Retinal pigment epithelial cell (primary cell): ENCODE data around the gene UNC79.

ENCODE experiments used
- DNase-seq: peaks from one replicate; pipeline ENCODE4 v3.0.0-alpha.2; 2010; ENCODE audit warnings: low read depth
- H3K4me3 ChIP-seq: 2 replicates; pipeline ENCODE4 v1.5.1; 2011; ENCODE audit warnings: mild to moderate bottlenecking, low read length, control low read depth, moderate library complexity
- TF ChIP-seq, protein P1 (sequence below): conservative IDR thresholded peaks from 2 replicates; pipeline ENCODE4 v1.5.1; 2011; ENCODE audit warnings: low read depth, low read length, control low read depth, inconsistent platforms

The UNC79 gene

DNA sequence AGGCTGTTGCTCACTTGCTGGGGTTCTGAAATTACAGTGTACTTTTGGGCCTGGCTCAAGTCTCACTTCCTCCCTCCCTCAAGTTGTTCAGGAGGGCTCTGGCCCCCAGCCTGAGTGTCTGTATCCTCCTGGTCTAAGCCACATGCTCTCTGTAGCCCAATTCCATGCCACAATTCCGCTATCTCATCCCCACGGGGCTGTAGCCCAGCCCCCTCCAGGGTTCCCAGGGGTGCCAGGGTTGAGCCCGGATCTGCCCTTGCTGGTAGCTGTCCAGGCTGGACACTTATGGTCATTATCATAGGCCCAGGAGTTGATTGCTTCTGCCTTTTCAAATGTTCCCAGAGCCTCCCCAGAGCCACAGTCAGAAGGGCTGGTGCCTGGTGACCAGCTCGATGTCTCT lies 292.3 kb downstream of the UNC79 start:
- DNase-seq: no peak
- TF ChIP-seq, protein P1, sequence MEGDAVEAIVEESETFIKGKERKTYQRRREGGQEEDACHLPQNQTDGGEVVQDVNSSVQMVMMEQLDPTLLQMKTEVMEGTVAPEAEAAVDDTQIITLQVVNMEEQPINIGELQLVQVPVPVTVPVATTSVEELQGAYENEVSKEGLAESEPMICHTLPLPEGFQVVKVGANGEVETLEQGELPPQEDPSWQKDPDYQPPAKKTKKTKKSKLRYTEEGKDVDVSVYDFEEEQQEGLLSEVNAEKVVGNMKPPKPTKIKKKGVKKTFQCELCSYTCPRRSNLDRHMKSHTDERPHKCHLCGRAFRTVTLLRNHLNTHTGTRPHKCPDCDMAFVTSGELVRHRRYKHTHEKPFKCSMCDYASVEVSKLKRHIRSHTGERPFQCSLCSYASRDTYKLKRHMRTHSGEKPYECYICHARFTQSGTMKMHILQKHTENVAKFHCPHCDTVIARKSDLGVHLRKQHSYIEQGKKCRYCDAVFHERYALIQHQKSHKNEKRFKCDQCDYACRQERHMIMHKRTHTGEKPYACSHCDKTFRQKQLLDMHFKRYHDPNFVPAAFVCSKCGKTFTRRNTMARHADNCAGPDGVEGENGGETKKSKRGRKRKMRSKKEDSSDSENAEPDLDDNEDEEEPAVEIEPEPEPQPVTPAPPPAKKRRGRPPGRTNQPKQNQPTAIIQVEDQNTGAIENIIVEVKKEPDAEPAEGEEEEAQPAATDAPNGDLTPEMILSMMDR: no peak
- H3K4me3 ChIP-seq: no peak overlapping the region

DNA sequence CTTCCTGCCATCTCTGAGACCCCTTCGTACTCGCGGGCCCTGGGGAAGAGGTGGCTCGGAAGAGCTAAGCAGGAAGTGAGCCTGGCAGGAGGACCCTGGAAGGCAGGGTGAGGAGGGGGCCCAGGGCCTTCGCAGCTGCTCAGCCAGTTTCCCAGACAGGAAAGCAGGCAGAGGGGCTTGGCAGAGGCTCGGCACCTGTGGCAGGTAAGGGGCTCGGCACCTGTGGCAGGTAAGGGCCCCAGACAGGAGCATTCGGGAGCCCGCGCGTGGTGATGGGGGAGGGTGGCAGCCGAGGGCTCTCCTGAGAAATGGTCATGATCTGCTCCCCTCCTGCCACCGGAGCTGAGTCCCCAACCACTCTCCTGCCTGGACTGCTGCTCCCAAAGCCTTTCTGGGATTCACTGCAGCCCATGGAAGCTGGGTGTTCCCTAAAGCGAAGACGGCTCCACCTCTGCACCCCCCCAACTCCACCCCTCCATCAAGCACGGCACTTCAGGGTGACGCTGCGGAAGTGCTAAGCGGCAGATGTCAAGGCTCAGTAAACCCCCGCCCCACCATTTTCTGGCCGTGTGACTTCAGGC lies 294.4 kb downstream of the UNC79 start:
- no peak overlapping the region for H3K4me3 ChIP-seq
- no peak for DNase-seq
- TF ChIP-seq, protein P1: no peak

DNA sequence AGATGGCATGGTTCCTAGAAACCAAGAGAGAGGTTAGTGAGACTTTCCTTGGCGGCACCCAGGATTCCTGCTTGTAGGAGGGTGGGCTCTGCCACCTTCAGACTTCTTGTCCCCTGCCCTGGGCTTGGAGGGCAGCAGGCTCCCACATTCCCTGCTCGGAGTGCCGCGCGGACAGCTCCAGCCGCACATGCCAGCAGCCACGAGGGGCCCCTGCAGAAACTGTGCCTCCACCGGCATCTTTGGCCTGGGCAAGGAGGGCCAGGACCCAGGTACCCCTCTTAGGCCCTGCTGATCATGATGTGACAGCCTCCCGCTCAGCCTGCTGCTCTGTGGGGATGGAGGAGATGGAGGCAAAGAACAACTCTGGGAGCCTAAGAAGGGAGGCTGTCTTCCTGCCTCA lies 295.3 kb downstream of the UNC79 start:
- TF ChIP-seq, protein P1: no peak

DNA sequence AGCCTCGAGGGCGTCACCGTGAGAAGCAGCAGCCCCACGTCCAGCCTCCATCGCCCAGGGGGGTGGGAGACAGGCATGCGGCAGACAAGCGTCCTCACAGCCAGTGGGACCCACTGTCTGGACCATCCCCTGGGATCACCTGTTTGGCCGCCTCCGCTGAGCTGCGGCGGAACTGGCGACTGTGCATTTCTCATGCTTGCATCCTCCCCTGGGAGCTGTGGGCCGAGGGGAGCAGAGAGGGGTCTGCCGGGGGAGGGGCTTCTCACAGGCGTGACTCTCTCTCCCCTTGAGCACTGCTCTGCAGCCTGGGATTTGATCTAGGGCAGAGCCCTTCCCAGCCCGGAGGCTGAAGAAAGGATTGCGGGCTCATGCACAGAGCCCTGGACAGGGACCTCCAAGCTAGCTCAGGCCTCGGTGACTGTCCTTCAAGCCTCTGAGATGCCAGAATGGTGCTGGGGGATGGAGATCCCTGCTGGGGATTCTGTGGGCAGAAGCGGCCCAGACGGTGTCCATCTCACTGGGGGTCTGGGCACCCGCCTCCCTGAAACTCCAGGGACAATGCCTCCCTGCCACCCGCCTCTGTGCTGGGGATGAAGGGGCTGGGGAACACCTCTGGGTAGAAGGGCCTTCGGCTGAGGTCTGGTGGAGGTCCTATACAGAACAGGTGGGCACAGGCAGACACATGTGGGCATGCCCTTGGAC lies 296.5 kb downstream of the UNC79 start:
- H3K4me3 ChIP-seq: no peak overlapping the region
- DNase-seq: no peak
- TF ChIP-seq, protein P1: no peak

More for the DNA sequence above, 295.3 kb downstream of the UNC79 start:
- DNase-seq: no peak
- H3K4me3 ChIP-seq: no peak overlapping the region

DNA sequence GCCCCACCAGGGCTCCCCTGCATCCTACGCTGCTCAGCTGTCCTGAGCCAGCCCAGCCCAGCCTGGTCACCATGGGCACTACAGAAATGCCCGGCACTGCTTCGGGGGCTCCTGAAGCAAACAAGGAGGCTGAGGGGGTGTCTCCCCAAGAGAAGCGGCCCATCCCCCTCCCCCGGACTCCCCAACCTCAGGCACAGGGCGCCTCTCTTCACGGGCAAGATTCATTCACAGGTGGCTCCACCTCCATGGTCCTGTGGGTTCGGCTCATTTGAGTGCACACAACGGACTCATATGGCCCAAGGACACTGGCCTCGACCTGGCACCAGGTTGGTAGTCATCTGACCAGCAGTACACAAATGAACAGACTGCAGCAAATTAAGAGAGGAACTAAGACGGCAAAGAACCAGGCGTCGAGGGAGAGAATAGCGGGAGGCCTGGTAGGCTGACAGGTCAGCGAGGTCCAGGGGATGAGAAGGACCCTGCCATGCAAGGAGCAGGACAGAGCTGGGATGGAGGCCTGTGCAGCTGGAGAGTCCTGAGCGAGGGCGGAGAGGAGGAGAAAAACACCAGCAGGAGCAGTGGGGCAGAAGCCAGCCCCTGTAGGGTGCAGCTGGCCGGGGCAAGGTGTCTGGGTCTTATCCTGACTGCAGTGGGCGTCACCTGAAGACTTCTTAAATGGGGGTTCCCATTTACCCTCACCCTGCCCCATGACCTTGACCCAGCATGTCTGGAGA lies 297.3 kb downstream of the UNC79 start:
- TF ChIP-seq, protein P1: no peak
- H3K4me3 ChIP-seq: no peak overlapping the region
- no peak for DNase-seq

DNA sequence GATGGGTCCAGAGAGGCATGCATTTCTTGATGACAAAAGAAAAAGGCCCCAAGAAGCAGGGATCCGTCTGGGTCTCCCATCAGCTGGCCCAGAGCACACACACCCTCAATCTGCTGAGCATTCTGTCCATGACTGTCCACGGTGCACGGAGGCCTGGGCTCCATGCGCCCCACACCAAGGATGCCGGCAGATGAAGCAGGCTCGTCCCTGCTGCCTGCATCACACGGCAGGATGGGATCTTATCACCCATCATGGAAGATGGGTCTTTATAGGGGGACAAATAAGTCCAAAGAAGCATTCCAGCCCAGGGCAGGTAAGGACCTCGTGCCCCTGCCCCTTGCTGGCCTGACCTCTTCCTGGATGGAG lies 297.9 kb downstream of the UNC79 start:
- TF ChIP-seq, protein P1: no peak
- no peak overlapping the region for H3K4me3 ChIP-seq
- no peak for DNase-seq
